ENCODE data around the gene GLG1.
"Not testable (repeated sequence)": the region's sequence is repeated elsewhere in the genome, so short reads cannot be mapped to it uniquely, and the experiment has no call there.

DNA sequence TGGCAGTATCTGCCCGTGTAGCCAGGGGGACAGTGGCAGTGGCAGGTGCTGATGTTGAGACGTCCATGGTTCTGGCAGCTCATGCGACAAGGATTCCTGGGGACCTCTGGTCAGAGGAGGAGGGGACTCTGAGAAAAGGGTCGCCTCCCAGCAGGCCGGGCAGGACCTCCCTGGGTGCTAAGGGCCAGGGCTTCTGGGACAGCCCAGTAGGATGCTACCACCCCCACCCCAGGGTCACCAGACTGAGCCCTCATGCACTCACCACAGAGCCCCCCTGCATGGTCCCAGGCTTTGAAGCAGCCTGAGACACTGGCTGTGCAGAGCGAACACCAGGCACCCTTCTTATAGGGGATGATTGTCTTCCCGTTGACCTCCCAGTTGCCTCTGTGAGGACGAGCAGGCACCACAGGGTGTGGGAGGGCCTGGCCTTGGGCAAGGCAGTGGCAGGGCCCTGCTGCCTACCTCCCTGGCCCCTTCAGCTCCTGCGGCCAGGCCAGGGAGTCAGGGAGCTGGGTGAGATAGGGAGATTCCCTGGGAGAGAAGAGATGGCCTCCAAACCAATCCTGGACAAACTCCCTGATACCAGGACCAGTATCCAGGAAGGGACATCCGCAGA lies 194.0 kb downstream of the GLG1 start:
- TF ChIP-seq, protein P1, sequence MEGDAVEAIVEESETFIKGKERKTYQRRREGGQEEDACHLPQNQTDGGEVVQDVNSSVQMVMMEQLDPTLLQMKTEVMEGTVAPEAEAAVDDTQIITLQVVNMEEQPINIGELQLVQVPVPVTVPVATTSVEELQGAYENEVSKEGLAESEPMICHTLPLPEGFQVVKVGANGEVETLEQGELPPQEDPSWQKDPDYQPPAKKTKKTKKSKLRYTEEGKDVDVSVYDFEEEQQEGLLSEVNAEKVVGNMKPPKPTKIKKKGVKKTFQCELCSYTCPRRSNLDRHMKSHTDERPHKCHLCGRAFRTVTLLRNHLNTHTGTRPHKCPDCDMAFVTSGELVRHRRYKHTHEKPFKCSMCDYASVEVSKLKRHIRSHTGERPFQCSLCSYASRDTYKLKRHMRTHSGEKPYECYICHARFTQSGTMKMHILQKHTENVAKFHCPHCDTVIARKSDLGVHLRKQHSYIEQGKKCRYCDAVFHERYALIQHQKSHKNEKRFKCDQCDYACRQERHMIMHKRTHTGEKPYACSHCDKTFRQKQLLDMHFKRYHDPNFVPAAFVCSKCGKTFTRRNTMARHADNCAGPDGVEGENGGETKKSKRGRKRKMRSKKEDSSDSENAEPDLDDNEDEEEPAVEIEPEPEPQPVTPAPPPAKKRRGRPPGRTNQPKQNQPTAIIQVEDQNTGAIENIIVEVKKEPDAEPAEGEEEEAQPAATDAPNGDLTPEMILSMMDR (IDR thresholded peaks at IDR 0.05; ENCODE audit: low read depth, low read length): not testable (repeated sequence)
- not testable (repeated sequence) for TF ChIP-seq POLR2A (IDR thresholded peaks at IDR 0.05; ENCODE audit: extremely low read depth, insufficient read length)

Measured in NB4 (cell line).